Osteoblast (primary cell): ENCODE measurements around the gene THOC2. TPM values are rescaled to one million over a fixed set of nuclear protein-coding genes. Genes with fewer than 3 reads are reported as not detected.

Experiments used
- DNase-seq: peaks from one replicate; pipeline ENCODE4 v3.0.0; 2011; ENCODE audit warnings: low spot score, mixed read lengths; ENCODE audit not compliant: insufficient read length; ENCODE audit errors: missing footprints
- H2AFZ ChIP-seq: 2 replicates; pipeline ENCODE4 v1.6.0; 2011; ENCODE audit warnings: mild to moderate bottlenecking, low read length
- H3K27ac ChIP-seq: 2 replicates; pipeline ENCODE4 v1.5.1; 2011; ENCODE audit warnings: mild to moderate bottlenecking, low read depth, low read length, moderate library complexity
- H3K27me3 ChIP-seq: 2 replicates; pipeline ENCODE4 v1.6.0; 2012; ENCODE audit warnings: mild to moderate bottlenecking, control low read depth, inconsistent platforms, low read length, moderate library complexity; ENCODE audit not compliant: insufficient read depth
- H3K36me3 ChIP-seq: 2 replicates; pipeline ENCODE4 v1.5.1; 2011; ENCODE audit warnings: mild to moderate bottlenecking, low read length, control low read depth, moderate library complexity; ENCODE audit not compliant: insufficient read depth
- H3K4me1 ChIP-seq: 2 replicates; pipeline ENCODE4 v1.5.1; 2011; ENCODE audit warnings: mild to moderate bottlenecking, low read length, control low read depth, moderate library complexity; ENCODE audit not compliant: insufficient read depth
- H3K4me2 ChIP-seq: 2 replicates; pipeline ENCODE4 v1.6.0; 2011; ENCODE audit warnings: mild to moderate bottlenecking, low read length; ENCODE audit not compliant: insufficient read depth
- H3K4me3 ChIP-seq: fragments of 200-600 bp; sonication (generic); 3 replicates; pipeline ENCODE4 v1.5.1; 2012; ENCODE audit warnings: mild to moderate bottlenecking, low read length, inconsistent platforms; ENCODE audit not compliant: insufficient read depth
- H3K79me2 ChIP-seq: 2 replicates; pipeline ENCODE4 v1.6.0; 2012; ENCODE audit warnings: mild to moderate bottlenecking, low read length, control low read depth, inconsistent platforms; ENCODE audit not compliant: insufficient read depth
- H3K9me3 ChIP-seq: 2 replicates; pipeline ENCODE4 v1.5.1; 2011; ENCODE audit warnings: low read depth, low read length, control low read depth
- H4K20me1 ChIP-seq: 2 replicates; pipeline ENCODE4 v1.6.0; 2012; ENCODE audit warnings: mild to moderate bottlenecking, low read length, control low read depth; ENCODE audit not compliant: insufficient read depth
- CTCF ChIP-seq: IDR thresholded peaks from 2 replicates; pipeline ENCODE4 v1.5.1; 2011; ENCODE audit warnings: mild to moderate bottlenecking, low read depth, low read length, moderate library complexity; ENCODE audit errors: extremely low read depth
- total RNA-seq: library from RNA; depleted of rRNA; stranded (reverse); fragments of >200 nt; gene quantifications from 2 replicates; pipeline ENCODE4 v1.2.3, GENCODE V29; 2012

The THOC2 gene
- total RNA-seq, 1 donor = 71.7 TPM

- H2AFZ ChIP-seq = no peak overlapping the region
- DNase-seq = no peak
These were observed 84.6 kb downstream of the THOC2 start for GRCh38 chrX:123648028-123648810.

GRCh38 chrX:123647244-123647643 is 85.6 kb downstream of the THOC2 start:
- Histone ChIP-seq H3K4me2 (no peak overlapping the region), H2AFZ (no peak overlapping the region), H3K4me3 (no peak overlapping the region), H3K9me3 (no peaks in the 10 kb centered on the region), H3K27me3 (no peaks in the 10 kb centered on the region), H3K36me3 (no peaks in the 10 kb centered on the region), H3K27ac (no peak overlapping the region), H4K20me1 (no peaks in the 10 kb centered on the region), H3K79me2 (peaks cover 18% of the 10 kb centered on the region), H3K4me1 (peaks cover 14% of the 10 kb centered on the region)
- TF ChIP-seq CTCF = no peak
- no peak for DNase-seq

More at GRCh38 chrX:123648028-123648810, 84.6 kb downstream of the THOC2 start:
- peak overlapping the region; percentile 41 for H3K27ac ChIP-seq
- no peak overlapping the region for H3K4me2 ChIP-seq
- H3K4me1 ChIP-seq = peaks cover 14% of the 10 kb centered on the region
- no peak for TF ChIP-seq CTCF
- no peaks in the 10 kb centered on the region for H4K20me1 ChIP-seq
- H3K27me3 ChIP-seq = no peaks in the 10 kb centered on the region
- no peak overlapping the region for H3K4me3 ChIP-seq
- H3K9me3 ChIP-seq = no peaks in the 10 kb centered on the region
- H3K79me2 ChIP-seq = peaks cover 18% of the 10 kb centered on the region
- H3K36me3 ChIP-seq = no peaks in the 10 kb centered on the region

GRCh38 chrX:123629502-123629901 is 103.3 kb downstream of the THOC2 start:
- no peak overlapping the region for H3K27ac ChIP-seq
- no peaks in the 10 kb centered on the region for H3K27me3 ChIP-seq
- no peak overlapping the region for H3K4me3 ChIP-seq
- peaks cover 9% of the 10 kb centered on the region for H3K4me1 ChIP-seq
- DNase-seq = no peak
- no peak overlapping the region for H3K4me2 ChIP-seq
- H3K79me2 ChIP-seq = no peaks in the 10 kb centered on the region
- no peak overlapping the region for H2AFZ ChIP-seq
- H4K20me1 ChIP-seq = no peaks in the 10 kb centered on the region
- H3K36me3 ChIP-seq = peaks cover 6% of the 10 kb centered on the region
- H3K9me3 ChIP-seq = no peaks in the 10 kb centered on the region
- no peak for TF ChIP-seq CTCF

GRCh38 chrX:123626962-123627361 is 105.9 kb downstream of the THOC2 start:
- TF ChIP-seq CTCF = no peak
- Histone ChIP-seq H3K36me3 (peaks cover 15% of the 10 kb centered on the region), H3K4me2 (peak overlapping the region; percentile 21), H3K4me1 (peaks cover 9% of the 10 kb centered on the region), H4K20me1 (no peaks in the 10 kb centered on the region), H3K27me3 (no peaks in the 10 kb centered on the region), H3K9me3 (no peaks in the 10 kb centered on the region), H2AFZ (no peak overlapping the region), H3K4me3 (no peak overlapping the region), H3K79me2 (no peaks in the 10 kb centered on the region), H3K27ac (peak overlapping the region; percentile 57)
- no peak for DNase-seq
